CD14-positive monocyte (primary cell): Measurements from ENCODE around the gene ZNF273. TPM values are rescaled to one million over a fixed set of nuclear protein-coding genes. Genes with fewer than 3 reads are reported as not detected.
"Not testable (repeated sequence)": the region's sequence is repeated elsewhere in the genome, so short reads cannot be mapped to it uniquely, and the experiment has no call there.

Source experiments
- DNase-seq, 3 donors: peaks; one replicate each; pipeline ENCODE4 v3.0.0-alpha.2; 2011 to 2022
- H2AFZ ChIP-seq: 2 replicates; pipeline ENCODE4 v1.6.0; 2012; ENCODE audit warnings: mild to moderate bottlenecking, low read depth, low read length, inconsistent platforms; ENCODE audit not compliant: insufficient read depth, poor library complexity, severe bottlenecking
- H3K27ac ChIP-seq, 2 donors: 1 replicate in 1 of 2; 2 replicates in 1 of 2; pipeline ENCODE4 v1.5.1; 2012 to 2013; ENCODE audit warnings: low read length in 2 of 2, control low read depth in 1 of 2, inconsistent platforms in 1 of 2, low read depth in 1 of 2, mild to moderate bottlenecking in 1 of 2
- H3K27me3 ChIP-seq, 2 donors: one replicate each; pipeline versions ENCODE4 v1.6.0 to v1.6.1; 2011 to 2013; ENCODE audit warnings: low read length in 2 of 2; ENCODE audit not compliant: control insufficient read depth in 2 of 2, insufficient read depth in 2 of 2
- H3K36me3 ChIP-seq, 2 donors: replicated peaks in 1 of 2; 1 replicate in 1 of 2; 2 replicates in 1 of 2; pipeline versions ENCODE4 v1.5.1 to v1.6.1; 2012 to 2013; ENCODE audit warnings: low read length in 2 of 2, control low read depth in 1 of 2, inconsistent platforms in 1 of 2, mild to moderate bottlenecking in 1 of 2; ENCODE audit not compliant: insufficient read depth in 2 of 2, control insufficient read depth in 1 of 2
- H3K4me1 ChIP-seq, 2 donors: 1 replicate in 1 of 2; 2 replicates in 1 of 2; pipeline versions ENCODE4 v1.5.1 to v1.6.1; 2012 to 2013; ENCODE audit warnings: low read length in 2 of 2, control low read depth in 1 of 2, inconsistent platforms in 1 of 2, mild to moderate bottlenecking in 1 of 2, moderate library complexity in 1 of 2; ENCODE audit not compliant: insufficient read depth in 2 of 2, control insufficient read depth in 1 of 2
- H3K4me2 ChIP-seq: replicated peaks from 2 replicates; pipeline ENCODE3; 2012; ENCODE audit warnings: low read length, moderate library complexity, mild to moderate bottlenecking; ENCODE audit not compliant: poor library complexity, severe bottlenecking; ENCODE audit errors: extremely low read depth
- H3K4me3 ChIP-seq, 3 experiments: fragments of 200-600 bp in 1 of 3; sonication (generic) in 1 of 3; replicated peaks in 1 of 3; 1 replicate in 2 of 3; 2 replicates in 1 of 3; pipeline ENCODE4 v1.5.1; 2011 to 2013; ENCODE audit warnings: low read length in 3 of 3, mild to moderate bottlenecking in 3 of 3, control low read depth in 2 of 3, low read depth in 2 of 3, inconsistent platforms in 1 of 3, moderate library complexity in 1 of 3
- H3K79me2 ChIP-seq: 2 replicates; pipeline ENCODE4 v1.6.0; 2012; ENCODE audit warnings: mild to moderate bottlenecking, control low read depth, inconsistent platforms, low read length, moderate library complexity; ENCODE audit not compliant: insufficient read depth
- H3K9ac ChIP-seq: 2 replicates; pipeline ENCODE4 v1.6.0; 2017; ENCODE audit warnings: low read length, mild to moderate bottlenecking; ENCODE audit not compliant: insufficient read depth, poor library complexity, severe bottlenecking
- H3K9me3 ChIP-seq, 2 donors: replicated peaks in 1 of 2; 1 replicate in 1 of 2; 2 replicates in 1 of 2; pipeline versions ENCODE4 v1.5.1 to v1.6.1; 2012 to 2013; ENCODE audit warnings: low read length in 2 of 2, control low read depth in 1 of 2; ENCODE audit not compliant: control insufficient read depth in 1 of 2, insufficient read depth in 1 of 2
- H4K20me1 ChIP-seq: 2 replicates; pipeline ENCODE4 v1.6.0; 2012; ENCODE audit warnings: mild to moderate bottlenecking, low read length, control low read depth, moderate library complexity; ENCODE audit not compliant: insufficient read depth
- H3K27ac Mint-ChIP-seq, 7 donors: one replicate each; pipeline ENCODE4 v1.8.0; 2020; ENCODE audit warnings: mild to moderate bottlenecking in 7 of 7, mixed read lengths in 7 of 7, moderate library complexity in 6 of 7, inconsistent platforms in 2 of 7
- H3K27me3 Mint-ChIP-seq, 3 donors: one replicate each; pipeline ENCODE4 v1.8.0; 2021 to 2022; ENCODE audit warnings: low read depth in 3 of 3, mild to moderate bottlenecking in 3 of 3, mixed read lengths in 3 of 3, moderate library complexity in 3 of 3, inconsistent platforms in 1 of 3
- H3K36me3 Mint-ChIP-seq, 2 donors: one replicate each; pipeline ENCODE4 v1.8.0; 2020; ENCODE audit warnings: mixed read lengths in 2 of 2, inconsistent platforms in 1 of 2, mild to moderate bottlenecking in 1 of 2
- H3K4me1 Mint-ChIP-seq: one replicate; pipeline ENCODE4 v1.8.0; 2020; ENCODE audit warnings: mild to moderate bottlenecking, mixed read lengths
- H3K4me3 Mint-ChIP-seq, 2 donors: one replicate each; pipeline ENCODE4 v1.8.0; 2020; ENCODE audit warnings: mild to moderate bottlenecking in 2 of 2, mixed read lengths in 2 of 2, moderate library complexity in 1 of 2
- H3K9me3 Mint-ChIP-seq, 7 donors: one replicate each; pipeline ENCODE4 v1.8.0; 2020 to 2022; ENCODE audit warnings: mixed read lengths in 7 of 7, mild to moderate bottlenecking in 6 of 7, moderate library complexity in 6 of 7, inconsistent platforms in 2 of 7
- WGBS: methylation state at CpG from one replicate; pipeline ENCODE4 v1.1.5; 2013; ENCODE audit warnings: missing lambda C conversion rate; ENCODE audit not compliant: insufficient coverage; 5-methylcytosine and 5-hydroxymethylcytosine counted together
- intact Hi-C, 2 donors: fragments of 100-400 bp; cut with micrococcal nuclease; formaldehyde crosslinking; loops; one replicate each; pipeline versions ENCODE4 v1.15.0 to v1.15.1; 2023
- polyA plus RNA-seq, 3 donors: library from polyadenylated mRNA; depleted of rRNA in 1 of 3; unstranded in 2 of 3; stranded (reverse) in 1 of 3; fragments of 300-500 nt in 2 of 3; fragments of >200 nt in 1 of 3; fragmentation: Illumina TruSeq in 2 of 3; gene quantifications; 1 replicate in 2 of 3; 2 replicates in 1 of 3; pipeline ENCODE4 v1.2.3, GENCODE V29; 2012 to 2021
- TF ChIP-seq, protein P1 (sequence below): fragments of 200-600 bp; IDR thresholded peaks from one replicate; pipeline ENCODE4 v1.8.0; 2022; ENCODE audit warnings: antibody characterized with exemption, mild to moderate bottlenecking

The ZNF273 gene
- polyA plus RNA-seq, 3 donors: 0.21 to 1.7 (median 0.62) TPM

GRCh38 chr7:64890761-64891362 is 12.2 kb upstream of the ZNF273 start:
- H3K9ac ChIP-seq: no peak overlapping the region
- no peaks in the 10 kb centered on the region for H4K20me1 ChIP-seq
- H3K4me3 Mint-ChIP-seq: peak overlapping the region in 1 of 2 donors; percentile 7
- H3K27ac ChIP-seq: no peak overlapping the region
- WGBS: 96% methylated on average over 2 of the region's 2 CpGs
- H3K79me2 ChIP-seq: no peaks in the 10 kb centered on the region
- no peak overlapping the region for H3K4me2 ChIP-seq
- no peak overlapping the region for H3K4me3 ChIP-seq
- H3K27me3 Mint-ChIP-seq: peaks cover 26 to 56% (median 41%) of the 10 kb centered on the region in 3 donors
- peaks cover 0 to 8% of the 10 kb centered on the region in 2 donors for H3K9me3 ChIP-seq
- H2AFZ ChIP-seq: no peak overlapping the region
- no peak for DNase-seq
- peaks cover 0 to 17% (median 0%) of the 10 kb centered on the region in 7 donors for H3K9me3 Mint-ChIP-seq
- intact Hi-C loops: no loop called here
- peaks cover 16 to 21% of the 10 kb centered on the region in 2 donors for H3K4me1 ChIP-seq
- H3K27me3 ChIP-seq: peaks cover 6 to 28% of the 10 kb centered on the region in 2 donors
- no peaks in the 10 kb centered on the region for H3K36me3 ChIP-seq
- no peak overlapping the region for H3K27ac Mint-ChIP-seq
- TF ChIP-seq, protein P1, sequence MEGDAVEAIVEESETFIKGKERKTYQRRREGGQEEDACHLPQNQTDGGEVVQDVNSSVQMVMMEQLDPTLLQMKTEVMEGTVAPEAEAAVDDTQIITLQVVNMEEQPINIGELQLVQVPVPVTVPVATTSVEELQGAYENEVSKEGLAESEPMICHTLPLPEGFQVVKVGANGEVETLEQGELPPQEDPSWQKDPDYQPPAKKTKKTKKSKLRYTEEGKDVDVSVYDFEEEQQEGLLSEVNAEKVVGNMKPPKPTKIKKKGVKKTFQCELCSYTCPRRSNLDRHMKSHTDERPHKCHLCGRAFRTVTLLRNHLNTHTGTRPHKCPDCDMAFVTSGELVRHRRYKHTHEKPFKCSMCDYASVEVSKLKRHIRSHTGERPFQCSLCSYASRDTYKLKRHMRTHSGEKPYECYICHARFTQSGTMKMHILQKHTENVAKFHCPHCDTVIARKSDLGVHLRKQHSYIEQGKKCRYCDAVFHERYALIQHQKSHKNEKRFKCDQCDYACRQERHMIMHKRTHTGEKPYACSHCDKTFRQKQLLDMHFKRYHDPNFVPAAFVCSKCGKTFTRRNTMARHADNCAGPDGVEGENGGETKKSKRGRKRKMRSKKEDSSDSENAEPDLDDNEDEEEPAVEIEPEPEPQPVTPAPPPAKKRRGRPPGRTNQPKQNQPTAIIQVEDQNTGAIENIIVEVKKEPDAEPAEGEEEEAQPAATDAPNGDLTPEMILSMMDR: no peak
- H3K4me1 Mint-ChIP-seq: peaks cover 14% of the 10 kb centered on the region
- H3K36me3 Mint-ChIP-seq: no peaks in the 10 kb centered on the region

DNA sequence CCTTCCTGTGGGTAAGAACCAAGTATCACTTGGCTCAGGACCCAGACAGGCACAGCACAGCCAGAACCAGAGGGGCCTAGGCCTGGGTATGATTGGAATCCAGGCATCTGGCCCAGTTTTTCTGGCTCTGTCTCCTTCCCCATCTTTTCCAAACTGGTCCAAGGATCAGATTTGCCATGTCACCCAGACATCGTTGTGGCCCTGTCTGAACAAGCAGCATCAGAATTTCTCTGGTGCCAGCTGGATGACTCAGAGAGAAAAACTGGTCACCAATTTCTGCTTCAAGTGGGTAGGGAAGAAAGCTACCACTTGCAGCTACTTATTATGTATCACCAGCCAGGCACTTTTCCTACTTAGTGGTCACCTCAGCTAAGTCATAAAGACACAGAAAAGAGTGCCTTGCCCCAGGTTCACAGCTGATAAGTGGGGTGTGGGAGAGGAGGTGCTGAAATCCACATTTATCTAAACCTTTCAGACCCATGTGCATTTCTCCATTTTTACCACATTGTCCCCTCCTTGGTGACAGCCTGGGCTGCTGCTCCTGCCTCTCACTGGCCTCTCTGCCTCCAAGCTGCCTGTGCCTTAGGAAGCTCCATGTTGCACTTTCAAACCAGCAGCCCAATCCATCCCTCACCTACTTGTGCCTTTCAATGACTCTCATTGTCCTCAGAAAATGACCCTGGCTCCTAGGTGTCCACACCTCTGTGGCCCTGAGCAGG is 11.6 kb upstream of the ZNF273 start:
- DNase-seq, H2AFZ ChIP-seq, H3K4me3 Mint-ChIP-seq, H3K36me3 Mint-ChIP-seq, H3K36me3 ChIP-seq, H3K9me3 ChIP-seq, H3K4me2 ChIP-seq, H3K27ac ChIP-seq, intact Hi-C loops, H4K20me1 ChIP-seq, H3K4me3 ChIP-seq, H3K9ac ChIP-seq, H3K79me2 ChIP-seq, H3K27ac Mint-ChIP-seq: not testable (repeated sequence)
- Mint-ChIP-seq H3K27me3 (peaks cover 26 to 54% (median 41%) of the 10 kb centered on the region in 3 donors), H3K4me1 (peaks cover 14% of the 10 kb centered on the region), H3K9me3 (peaks cover 0 to 17% (median 0%) of the 10 kb centered on the region in 7 donors)
- Histone ChIP-seq H3K27me3 (peaks cover 6 to 28% of the 10 kb centered on the region in 2 donors), H3K4me1 (peaks cover 16 to 21% of the 10 kb centered on the region in 2 donors)
- WGBS: no CpG with 5 or more reads among the region's 1 CpG
